C4-2B (cell line): Measurements from ENCODE around the gene RIMKLB.
"Not testable (repeated sequence)": the region's sequence is repeated elsewhere in the genome, so short reads cannot be mapped to it uniquely, and the experiment has no call there.

Experiments used
- H3K27ac ChIP-seq: fragments of 450-650 bp; 2 replicates; pipeline ENCODE4 v1.5.1; 2017
- CTCF ChIP-seq: fragments of 450-650 bp; conservative IDR thresholded peaks from 2 replicates; pipeline ENCODE4 v1.5.1; 2017; ENCODE audit warnings: mild to moderate bottlenecking
- ZFX ChIP-seq: fragments of 450-650 bp; IDR thresholded peaks from 2 replicates; pipeline ENCODE4 v1.6.1; 2017

RIMKLB gene

GRCh38 chr12:8701046-8701660, 3.4 kb downstream of the RIMKLB start:
- TF ChIP-seq ZFX (no peak), CTCF (no peak)
- no peak overlapping the region for H3K27ac ChIP-seq

- TF ChIP-seq CTCF, result no peak
- TF ChIP-seq ZFX, result no peak
- no peak overlapping the region for H3K27ac ChIP-seq
These were observed 4.4 kb downstream of the RIMKLB start for GRCh38 chr12:8702159-8702558.

- TF ChIP-seq CTCF (no peak), ZFX (no peak)
- no peak overlapping the region for H3K27ac ChIP-seq
These were observed 11.5 kb downstream of the RIMKLB start for GRCh38 chr12:8709124-8709830.

GRCh38 chr12:8712572-8712971, 14.8 kb downstream of the RIMKLB start:
- no peak for TF ChIP-seq CTCF
- no peak overlapping the region for H3K27ac ChIP-seq

- no peak for TF ChIP-seq ZFX
- TF ChIP-seq CTCF, result no peak
- no peak overlapping the region for H3K27ac ChIP-seq
These were observed 24.6 kb downstream of the RIMKLB start for GRCh38 chr12:8722286-8722800.

GRCh38 chr12:8734873-8735381, 37.1 kb downstream of the RIMKLB start:
- TF ChIP-seq CTCF, result no peak
- no peak for TF ChIP-seq ZFX
- no peak overlapping the region for H3K27ac ChIP-seq

GRCh38 chr12:8742501-8742900, 44.7 kb downstream of the RIMKLB start:
- H3K27ac ChIP-seq, result no peak overlapping the region
- TF ChIP-seq ZFX (no peak), CTCF (no peak)

- H3K27ac ChIP-seq, result not testable (repeated sequence)
These were observed 45.3 kb downstream of the RIMKLB start for GRCh38 chr12:8743121-8743520.

GRCh38 chr12:8745631-8746030, 47.8 kb downstream of the RIMKLB start:
- not testable (repeated sequence) for H3K27ac ChIP-seq
